ENCODE data around the gene ABHD17A. TPM values are rescaled to one million over a fixed set of nuclear protein-coding genes. Genes with fewer than 3 reads are reported as not detected.
A peak's percentile ranks its signal among the peaks of the same experiment; 100 is the strongest.

Gene ABHD17A
- total and polyA plus RNA-seq, 2 donors (not counting 1 experiment from before 2014, with no cell fraction given): 63.1 to 134 TPM

DNA sequence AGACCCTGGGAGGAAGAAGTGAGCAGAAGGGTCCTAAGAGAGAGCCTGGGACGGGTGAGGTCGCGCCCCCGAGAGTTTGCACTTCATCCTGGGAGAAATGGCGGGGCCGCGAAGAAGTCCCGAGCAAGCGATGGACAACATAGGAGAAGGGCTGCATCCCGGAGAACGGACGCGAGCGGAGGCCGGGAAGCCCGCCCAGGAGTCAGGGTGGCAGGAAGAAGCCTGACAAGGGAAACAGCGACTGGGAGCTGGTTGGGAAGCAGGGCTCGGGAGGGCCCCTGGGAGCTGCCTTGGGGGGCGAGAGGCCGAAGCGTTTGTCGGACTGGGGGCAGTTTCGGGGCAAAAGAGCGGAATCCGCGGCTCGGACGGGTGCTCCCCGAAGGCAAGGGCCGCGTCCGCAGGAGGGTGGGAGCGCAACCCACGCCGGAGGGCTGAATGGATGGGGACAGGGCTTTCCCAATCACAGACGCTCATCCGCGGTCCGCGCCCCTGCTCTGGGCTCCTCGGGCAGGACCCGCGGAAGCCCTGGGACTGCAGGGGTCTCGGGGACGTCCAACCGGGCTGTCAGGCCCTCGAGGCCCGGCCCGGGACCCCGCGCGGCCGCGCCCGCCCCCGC, 469 bp downstream of the ABHD17A start:
- Mint-ChIP-seq H3K27me3 (no peaks in the 10 kb centered on the region), H3K4me3 (peak overlapping the region; percentile 99), H3K27ac (peak overlapping the region; percentile 96), H3K4me1 (peaks cover 36% of the 10 kb centered on the region), H3K9me3 (ENCODE audit: insufficient read depth) (no peaks in the 10 kb centered on the region)
- ATAC-seq (ENCODE audit: low read depth): no peak
- Histone ChIP-seq H3K9ac (ENCODE audit: low read length) (peak overlapping the region; percentile 74), H3K27me3 (replicated peaks in 1 of 4; ENCODE audit: control extremely low read depth in 1 of 4, control insufficient read depth in 3 of 4, insufficient read depth in 4 of 4, low read length in 3 of 4) (no peaks in the 10 kb centered on the region), H4K20me1 (ENCODE audit: control insufficient read depth, insufficient read depth, low read length, poor library complexity, severe bottlenecking) (peaks cover 46% of the 10 kb centered on the region), H3K4me2 (replicated peaks; ENCODE audit: low read depth, low read length, poor library complexity, severe bottlenecking) (peak overlapping the region; percentile 92), H3K9me3 (ENCODE audit: control extremely low read depth in 1 of 3, control insufficient read depth in 2 of 3, insufficient read depth in 1 of 3, low read length in 2 of 3) (no peaks in the 10 kb centered on the region), H3K79me2 (ENCODE audit: control insufficient read depth, insufficient read depth, low read length) (peaks cover 56% of the 10 kb centered on the region), H2AFZ (ENCODE audit: insufficient read depth, low read depth, low read length, poor library complexity, severe bottlenecking) (peak overlapping the region; percentile 31), H3K27ac (ENCODE audit: low read length in 2 of 2) (peak overlapping the region; percentile 59 to 62), H3K4me3 (ENCODE audit: control extremely low read depth in 1 of 5, extremely low read depth in 1 of 5, insufficient read depth in 1 of 5, low read depth in 2 of 5, low read length in 4 of 5) (peak overlapping the region; percentile 63 to 92 (median 86)), H3K36me3 (replicated peaks in 1 of 2; ENCODE audit: control extremely low read depth in 1 of 2, control insufficient read depth in 1 of 2, extremely low read depth in 1 of 2, insufficient read depth in 2 of 2, low read length in 1 of 2) (peaks cover 0 to 13% of the 10 kb centered on the region in 2 experiments), H3K4me1 (ENCODE audit: control insufficient read depth in 2 of 2, insufficient read depth in 2 of 2, low read length in 2 of 2) (peaks cover 32 to 51% of the 10 kb centered on the region in 2 donors)
- POLR2A ChIA-PET: interaction anchor here (2.0 to 3.3 kb wide), 2 partner anchors 9 to 13 kb away, joined by 6 to 20 read pairs; no protein-coding TSS in a partner anchor
- CTCF ChIA-PET: interaction anchor here (0.6 to 2.3 kb wide), 3 partner anchors 11 to 182 kb away, joined by 3 to 6 read pairs (median 3); no protein-coding TSS in a partner anchor
- no peak for DNase-seq
- TF ChIP-seq, protein P1, sequence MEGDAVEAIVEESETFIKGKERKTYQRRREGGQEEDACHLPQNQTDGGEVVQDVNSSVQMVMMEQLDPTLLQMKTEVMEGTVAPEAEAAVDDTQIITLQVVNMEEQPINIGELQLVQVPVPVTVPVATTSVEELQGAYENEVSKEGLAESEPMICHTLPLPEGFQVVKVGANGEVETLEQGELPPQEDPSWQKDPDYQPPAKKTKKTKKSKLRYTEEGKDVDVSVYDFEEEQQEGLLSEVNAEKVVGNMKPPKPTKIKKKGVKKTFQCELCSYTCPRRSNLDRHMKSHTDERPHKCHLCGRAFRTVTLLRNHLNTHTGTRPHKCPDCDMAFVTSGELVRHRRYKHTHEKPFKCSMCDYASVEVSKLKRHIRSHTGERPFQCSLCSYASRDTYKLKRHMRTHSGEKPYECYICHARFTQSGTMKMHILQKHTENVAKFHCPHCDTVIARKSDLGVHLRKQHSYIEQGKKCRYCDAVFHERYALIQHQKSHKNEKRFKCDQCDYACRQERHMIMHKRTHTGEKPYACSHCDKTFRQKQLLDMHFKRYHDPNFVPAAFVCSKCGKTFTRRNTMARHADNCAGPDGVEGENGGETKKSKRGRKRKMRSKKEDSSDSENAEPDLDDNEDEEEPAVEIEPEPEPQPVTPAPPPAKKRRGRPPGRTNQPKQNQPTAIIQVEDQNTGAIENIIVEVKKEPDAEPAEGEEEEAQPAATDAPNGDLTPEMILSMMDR (IDR thresholded peaks at IDR 0.05): no peak
- TF ChIP-seq EZH2 (IDR thresholded peaks at IDR 0.05; ENCODE audit: borderline replicate concordance, insufficient read depth, low read depth, low read length, poor library complexity, severe bottlenecking): no peak
- intact Hi-C loops (cut with micrococcal nuclease): loop anchor here (1.0 kb wide), 3 partner anchors 9 to 20 kb away; partner anchors contain the start of genes ADAT3 and SCAMP4
- 1% methylated on average over 56 of the region's 56 CpGs for WGBS (ENCODE audit: insufficient coverage)

DNA sequence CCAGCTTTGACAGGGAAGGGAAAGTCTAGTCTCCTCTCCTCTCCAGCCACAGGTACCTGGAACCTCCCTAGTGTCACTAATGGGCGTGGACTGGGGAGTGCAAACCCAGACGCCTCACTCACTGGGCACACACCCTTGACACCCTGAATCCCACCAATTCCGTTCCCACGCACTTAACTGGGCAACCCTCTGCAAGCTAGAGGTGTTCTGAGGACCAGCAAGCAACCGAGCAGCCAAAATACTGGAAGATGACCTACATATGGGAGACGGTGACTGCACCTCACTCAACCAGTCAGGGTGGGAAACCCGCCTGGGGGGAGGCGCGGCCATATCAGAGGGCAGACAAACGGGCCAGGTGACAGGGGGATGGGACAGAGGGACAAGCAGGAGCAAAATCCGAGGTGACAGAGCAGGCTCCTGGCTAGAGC, 991 bp downstream of the ABHD17A start:
- ChIA-PET CTCF (no interaction called here), POLR2A (interaction anchor here (1.1 to 2.0 kb wide), 2 partner anchors 9 to 13 kb away, joined by 3 to 6 read pairs; no protein-coding TSS in a partner anchor)
- Histone ChIP-seq H3K27me3 (replicated peaks in 1 of 4; ENCODE audit: control extremely low read depth in 1 of 4, control insufficient read depth in 3 of 4, insufficient read depth in 4 of 4, low read length in 3 of 4) (no peaks in the 10 kb centered on the region), H3K27ac (ENCODE audit: low read length in 2 of 2) (peak overlapping the region; percentile 59 to 62), H4K20me1 (ENCODE audit: control insufficient read depth, insufficient read depth, low read length, poor library complexity, severe bottlenecking) (peaks cover 46% of the 10 kb centered on the region), H3K9me3 (ENCODE audit: control extremely low read depth in 1 of 3, control insufficient read depth in 2 of 3, insufficient read depth in 1 of 3, low read length in 2 of 3) (no peaks in the 10 kb centered on the region), H3K36me3 (replicated peaks in 1 of 2; ENCODE audit: control extremely low read depth in 1 of 2, control insufficient read depth in 1 of 2, extremely low read depth in 1 of 2, insufficient read depth in 2 of 2, low read length in 1 of 2) (peaks cover 0 to 13% of the 10 kb centered on the region in 2 experiments), H3K9ac (ENCODE audit: low read length) (peak overlapping the region; percentile 74), H3K4me2 (replicated peaks; ENCODE audit: low read depth, low read length, poor library complexity, severe bottlenecking) (peak overlapping the region; percentile 92), H2AFZ (ENCODE audit: insufficient read depth, low read depth, low read length, poor library complexity, severe bottlenecking) (peak overlapping the region; percentile 31), H3K4me3 (ENCODE audit: control extremely low read depth in 1 of 5, extremely low read depth in 1 of 5, insufficient read depth in 1 of 5, low read depth in 2 of 5, low read length in 4 of 5) (peak overlapping the region; percentile 63 to 92 (median 86)), H3K79me2 (ENCODE audit: control insufficient read depth, insufficient read depth, low read length) (peaks cover 56% of the 10 kb centered on the region), H3K4me1 (ENCODE audit: control insufficient read depth in 2 of 2, insufficient read depth in 2 of 2, low read length in 2 of 2) (peaks cover 32 to 51% of the 10 kb centered on the region in 2 donors)
- intact Hi-C loops (cut with micrococcal nuclease): no loop called here
- Mint-ChIP-seq H3K27ac (peak overlapping the region; percentile 96), H3K4me1 (peaks cover 36% of the 10 kb centered on the region), H3K4me3 (peak overlapping the region; percentile 99), H3K9me3 (ENCODE audit: insufficient read depth) (no peaks in the 10 kb centered on the region), H3K27me3 (no peaks in the 10 kb centered on the region)
- TF ChIP-seq EZH2 (IDR thresholded peaks at IDR 0.05; ENCODE audit: borderline replicate concordance, insufficient read depth, low read depth, low read length, poor library complexity, severe bottlenecking): no peak
- TF ChIP-seq, protein P1 (IDR thresholded peaks at IDR 0.05): no peak
- ATAC-seq (ENCODE audit: low read depth) (no peak), DNase-seq (peak; percentile 30)
- WGBS (ENCODE audit: insufficient coverage): 3% methylated on average over 9 of the region's 11 CpGs

Measured in B cell (primary cell).